NCI-H2107 treated with DMSO at 0.1 percent for 48 hours (cell line): ENCODE results near the gene CD1B.
"Not testable (repeated sequence)": the region's sequence is repeated elsewhere in the genome, so short reads cannot be mapped to it uniquely, and the experiment has no call there.

ENCODE experiments used
- DNase-seq: peaks from one replicate; lab custom pipeline; 2025; ENCODE audit not compliant: unreplicated experiment; lab: John Stamatoyannopoulos, UW

The CD1B gene

DNA sequence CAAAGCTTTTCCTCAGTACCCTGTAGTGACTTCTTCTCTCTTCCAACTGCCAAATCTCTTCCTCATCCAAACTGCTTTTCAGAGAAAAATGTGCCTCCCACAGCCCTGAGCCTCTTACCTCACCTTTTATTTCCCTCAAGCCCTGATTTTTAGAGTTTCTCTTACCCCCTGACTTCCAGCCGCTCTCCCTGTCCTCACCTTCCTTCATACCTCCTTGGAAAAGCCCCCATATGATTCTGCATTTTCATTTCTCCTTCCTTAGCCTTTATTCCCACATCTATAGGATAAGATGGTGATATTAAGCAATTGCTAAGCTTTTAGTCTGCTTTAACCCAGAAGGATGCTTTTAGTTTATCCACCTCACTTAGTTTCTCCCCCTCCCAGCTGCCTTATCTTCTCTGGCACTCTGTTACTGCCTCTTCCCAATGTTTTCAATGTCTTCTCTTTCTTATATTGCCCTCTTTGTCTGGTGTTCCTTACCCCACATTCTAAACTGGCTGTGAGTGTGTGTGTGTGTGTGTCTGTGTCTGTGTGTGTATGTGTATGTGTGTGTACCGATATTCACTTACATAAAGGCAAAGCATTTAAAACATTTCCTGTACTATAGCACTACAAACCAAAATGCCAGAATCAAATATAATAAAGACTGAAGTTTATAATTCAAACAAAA is at the start of gene CD1B:
Gene CD1B, minus strand, starts transcription at position 51 of the 670 bp plus-strand sequence. CDS start 108 bp downstream, outside the sequence.
- no peak for DNase-seq

DNA sequence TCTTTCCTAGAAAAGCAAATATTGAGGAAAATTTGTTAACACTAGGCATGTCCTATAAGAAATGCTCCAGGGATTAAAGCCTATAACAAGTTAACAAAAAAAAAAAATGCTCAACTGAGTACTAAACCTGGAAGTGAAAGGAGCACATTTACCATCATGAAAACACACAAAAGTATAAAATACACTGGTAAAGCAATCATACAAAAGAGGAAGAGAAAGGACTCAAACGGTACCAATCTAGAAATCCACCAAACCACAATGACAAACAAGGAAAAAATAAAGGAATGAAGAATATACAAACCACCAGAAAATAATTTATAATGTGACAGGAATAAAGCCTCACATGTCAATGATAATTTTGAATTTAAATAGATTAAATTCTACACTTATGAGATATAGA is 43.5 kb upstream of the CD1B start:
- DNase-seq = no peak

DNA sequence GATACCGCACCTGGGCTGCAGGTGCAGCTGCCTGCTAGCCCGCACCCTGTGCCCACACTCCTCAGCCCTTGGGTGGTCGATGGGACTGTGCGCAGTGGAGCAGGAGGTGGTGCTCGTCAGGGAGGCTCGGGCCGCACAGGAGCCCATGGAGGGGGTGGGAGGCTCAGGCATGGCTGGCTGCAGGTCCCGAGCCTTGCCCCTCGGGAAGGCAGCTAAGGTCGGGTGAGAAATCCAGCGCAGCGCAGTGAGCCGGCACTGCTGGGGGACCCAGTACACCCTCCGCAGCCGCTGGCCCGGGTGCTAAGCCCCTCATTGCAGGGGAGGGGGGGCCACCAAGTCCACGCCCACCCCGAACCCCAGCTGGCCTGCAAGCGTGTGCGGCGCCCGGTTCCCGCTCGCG is 42.8 kb upstream of the CD1B start:
- DNase-seq = not testable (repeated sequence)

DNA sequence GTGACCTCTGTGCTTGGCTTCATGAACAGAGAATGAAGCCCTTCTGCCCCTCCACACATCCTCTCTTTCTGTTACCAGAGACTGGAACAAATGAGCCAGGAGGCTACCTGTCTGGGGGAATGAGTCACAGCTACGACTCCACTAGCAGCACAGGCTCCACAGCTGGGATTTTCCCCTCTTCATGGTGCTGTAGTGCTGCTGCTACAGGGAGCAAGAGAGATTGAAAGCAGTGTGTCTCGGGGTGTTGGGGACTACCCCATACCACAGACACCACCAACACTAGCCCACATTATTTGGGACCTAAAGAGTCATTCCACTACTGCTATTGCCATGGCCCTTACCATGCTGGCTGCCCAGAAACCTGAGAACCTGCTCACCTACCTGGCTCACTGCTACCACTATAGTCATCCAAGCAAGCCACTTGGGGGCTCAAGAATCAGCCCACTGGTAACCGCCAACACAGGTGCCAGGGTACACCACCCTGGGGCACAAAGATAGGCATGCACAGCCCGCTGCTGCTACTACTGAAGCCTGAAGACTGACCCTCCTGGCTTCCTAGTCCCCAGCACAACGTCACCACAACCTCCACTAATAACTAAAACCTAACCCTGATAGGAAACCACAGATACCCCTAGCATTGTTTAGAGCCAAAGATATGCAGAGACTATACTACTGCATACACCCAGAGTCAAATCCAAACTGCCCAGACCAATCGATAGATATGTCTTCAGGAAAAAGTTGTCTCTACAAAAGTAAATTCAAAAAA is 40.0 kb upstream of the CD1B start:
- DNase-seq = no peak

DNA sequence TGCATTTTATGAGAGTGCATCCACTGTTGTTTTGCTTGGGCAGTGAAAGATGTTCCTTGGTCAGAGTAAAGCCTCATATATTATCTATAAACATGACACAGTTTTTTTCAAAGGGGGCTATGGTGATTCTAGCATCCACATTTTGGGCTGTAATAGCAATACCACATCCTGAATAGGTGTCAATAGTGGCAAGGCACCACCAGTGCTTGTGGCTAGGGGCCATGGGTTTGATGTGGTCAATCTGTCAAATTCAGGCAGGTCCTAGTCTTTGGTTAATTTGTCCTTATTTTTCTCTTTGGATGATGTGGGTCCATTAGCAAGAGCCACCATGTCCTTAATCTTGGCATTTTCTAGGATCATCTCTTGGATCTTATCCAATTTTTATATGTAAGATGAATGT is 35.5 kb upstream of the CD1B start:
- DNase-seq = no peak

DNA sequence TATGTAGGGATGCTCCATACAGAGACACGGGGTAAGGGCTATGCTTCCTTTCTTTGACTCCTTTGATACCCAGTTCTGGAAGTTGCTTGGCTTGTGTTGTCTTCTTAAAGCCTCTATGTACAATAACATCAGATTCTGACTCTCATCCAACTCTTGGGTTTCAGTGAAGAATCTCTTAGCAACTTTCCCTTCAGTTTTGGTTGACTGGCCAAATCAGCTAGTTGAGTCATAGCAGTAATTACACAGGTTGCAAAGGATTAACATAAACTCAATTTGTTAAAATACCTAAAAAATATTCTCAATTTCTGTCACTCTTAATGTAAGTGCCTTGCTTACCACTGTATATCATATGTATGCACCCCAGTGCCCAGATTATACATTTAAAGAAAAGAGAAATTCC is 31.6 kb upstream of the CD1B start:
- no peak for DNase-seq

DNA sequence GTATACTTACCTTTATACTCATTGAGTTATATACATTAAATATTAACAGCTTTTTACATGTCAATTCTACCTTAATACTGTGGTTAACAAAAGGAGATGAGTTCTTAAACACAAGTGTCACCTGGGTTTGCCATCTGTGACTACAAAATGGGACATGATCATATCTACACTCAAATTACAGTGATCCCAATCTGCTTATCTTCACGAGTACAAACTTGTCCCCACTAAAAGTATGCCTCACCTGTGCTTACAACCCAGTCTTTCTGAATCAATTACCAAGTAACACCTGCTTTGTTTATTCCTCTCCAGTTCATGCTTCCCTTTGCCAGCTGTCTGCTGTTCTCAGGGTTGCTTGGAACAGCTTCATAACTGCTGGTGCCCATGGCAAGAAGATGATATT is 31.2 kb upstream of the CD1B start:
- DNase-seq = no peak

DNA sequence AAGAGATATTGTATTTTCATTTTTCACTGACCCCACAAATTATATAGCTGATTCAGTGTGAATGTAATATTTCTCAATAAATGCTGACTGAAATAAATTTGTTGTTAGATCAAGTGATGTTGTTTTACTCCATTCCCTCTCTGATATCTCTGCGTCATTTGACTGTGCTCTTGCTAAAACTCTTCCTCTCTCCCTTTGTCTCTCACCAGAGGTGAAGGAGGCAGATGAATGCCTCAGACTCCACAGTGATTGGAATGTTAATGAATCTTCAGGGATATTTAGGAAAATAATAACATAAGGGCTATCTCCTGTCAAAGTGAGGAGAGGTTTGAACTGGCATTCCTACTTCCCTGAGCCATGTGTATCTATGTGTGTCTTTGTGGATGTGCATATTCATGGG is 26.1 kb upstream of the CD1B start:
- no peak for DNase-seq

DNA sequence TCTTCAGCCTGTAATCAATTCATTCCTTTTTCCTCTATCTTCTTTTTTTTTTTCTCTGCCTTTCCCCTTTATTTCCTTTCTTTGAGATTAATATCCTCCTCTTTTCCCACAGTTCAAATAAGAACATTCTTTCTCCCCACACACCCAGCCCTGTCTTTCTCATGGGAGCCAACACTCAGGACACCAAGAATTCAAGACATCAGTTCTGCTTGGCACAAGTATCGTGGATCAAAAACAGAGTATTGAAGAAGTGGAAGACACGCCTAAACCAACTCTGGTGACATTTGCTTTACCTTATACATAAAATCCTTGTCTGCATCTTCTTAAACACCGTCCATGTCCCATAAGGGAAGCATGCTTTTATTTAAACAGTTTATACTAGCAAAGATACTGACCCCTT is 25.3 kb upstream of the CD1B start:
- no peak for DNase-seq

DNA sequence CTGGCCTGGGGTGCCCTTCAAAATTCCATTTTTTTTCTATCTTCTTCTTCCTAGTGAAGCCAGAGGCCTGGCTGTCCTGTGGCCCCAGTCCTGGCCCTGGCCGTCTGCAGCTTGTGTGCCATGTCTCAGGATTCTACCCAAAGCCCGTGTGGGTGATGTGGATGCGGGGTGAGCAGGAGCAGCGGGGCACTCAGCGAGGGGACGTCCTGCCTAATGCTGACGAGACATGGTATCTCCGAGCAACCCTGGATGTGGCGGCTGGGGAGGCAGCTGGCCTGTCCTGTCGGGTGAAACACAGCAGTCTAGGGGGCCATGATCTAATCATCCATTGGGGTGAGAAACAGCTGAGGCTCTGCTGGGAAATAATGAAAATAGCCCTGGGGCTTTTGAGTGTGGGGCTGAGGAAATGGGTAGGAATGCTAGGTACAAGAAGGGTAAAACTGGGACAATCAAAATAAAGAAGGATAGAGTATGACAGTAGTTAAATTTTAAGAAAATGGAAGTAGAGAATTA is 24.5 kb upstream of the CD1B start:
- DNase-seq = no peak

DNA sequence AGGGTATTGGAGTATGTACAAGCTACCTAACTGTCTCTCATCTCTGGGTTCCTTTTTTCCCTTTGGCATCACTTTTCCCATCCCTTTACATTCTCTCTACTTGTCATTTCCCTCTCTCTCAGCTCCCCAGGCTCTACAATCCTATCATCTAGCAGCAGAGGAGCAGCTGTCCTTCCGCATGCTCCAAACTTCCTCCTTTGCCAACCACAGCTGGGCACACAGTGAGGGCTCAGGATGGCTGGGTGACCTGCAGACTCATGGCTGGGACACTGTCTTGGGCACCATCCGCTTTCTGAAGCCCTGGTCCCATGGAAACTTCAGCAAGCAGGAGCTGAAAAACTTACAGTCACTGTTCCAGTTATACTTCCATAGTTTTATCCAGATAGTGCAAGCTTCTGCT is 22.9 kb upstream of the CD1B start:
- no peak for DNase-seq

DNA sequence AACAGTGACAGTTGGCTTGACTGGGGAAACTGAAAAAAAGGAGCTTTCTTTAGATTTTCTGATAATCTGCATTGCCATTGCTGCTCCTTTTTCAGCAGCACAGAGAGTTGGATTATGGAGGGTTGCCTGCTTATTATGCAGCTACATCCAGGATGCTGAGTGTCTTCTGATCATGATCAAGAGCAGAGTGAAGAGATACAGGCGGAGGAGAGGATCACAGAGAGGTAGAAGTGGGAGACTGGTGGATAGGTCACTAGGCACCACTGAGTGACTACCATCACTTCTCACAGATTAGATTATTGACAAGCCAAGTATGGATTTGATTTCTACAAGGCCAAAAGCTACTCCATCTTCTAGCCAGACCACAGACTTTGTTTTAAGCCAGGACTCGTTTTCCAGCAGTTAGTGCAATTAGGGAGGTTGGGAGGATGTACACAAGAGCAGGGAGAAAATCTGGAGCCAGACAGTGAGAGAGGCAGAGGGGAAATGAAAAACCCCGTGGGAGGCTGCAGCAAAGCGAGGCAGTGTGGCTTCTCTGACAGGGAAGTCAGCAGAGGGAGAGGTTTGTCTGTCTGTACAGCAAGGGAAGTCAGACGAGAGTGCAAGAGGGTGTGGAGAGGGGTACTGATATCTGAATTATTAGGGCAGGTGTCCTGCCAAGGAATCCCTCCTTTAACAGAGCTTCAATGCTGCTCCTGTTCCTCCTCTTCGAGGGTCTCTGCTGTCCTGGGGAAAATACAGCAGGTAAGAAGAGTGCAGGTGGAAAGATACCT is 22.2 kb upstream of the CD1B start, which contains the start of gene CD1E:
Gene CD1E, plus strand, starts transcription at position 592 of the 773 bp plus-strand sequence. Its CDS starts 95 bp downstream, at position 687.
- no peak for DNase-seq

DNA sequence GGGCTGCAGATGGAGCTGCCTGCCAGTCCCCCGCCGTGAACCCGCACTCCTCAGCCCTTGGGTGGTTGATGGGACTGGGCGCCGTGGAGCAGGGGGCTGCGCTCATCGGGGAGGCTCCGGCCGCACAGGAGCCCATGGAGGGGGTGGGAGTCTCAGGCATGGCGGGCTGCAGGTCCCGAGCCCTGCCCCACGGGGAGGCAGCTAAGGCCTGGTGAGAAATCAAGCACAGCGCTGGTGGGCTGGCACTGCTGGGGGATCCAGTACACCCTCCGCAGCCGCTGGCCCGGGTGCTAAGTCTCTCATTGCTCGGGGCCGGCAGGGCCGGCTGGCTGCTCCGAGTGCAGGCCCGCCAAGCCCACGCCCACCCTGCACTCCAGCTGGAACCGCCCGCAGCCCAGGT is 17.6 kb upstream of the CD1B start:
- DNase-seq = not testable (repeated sequence)

DNA sequence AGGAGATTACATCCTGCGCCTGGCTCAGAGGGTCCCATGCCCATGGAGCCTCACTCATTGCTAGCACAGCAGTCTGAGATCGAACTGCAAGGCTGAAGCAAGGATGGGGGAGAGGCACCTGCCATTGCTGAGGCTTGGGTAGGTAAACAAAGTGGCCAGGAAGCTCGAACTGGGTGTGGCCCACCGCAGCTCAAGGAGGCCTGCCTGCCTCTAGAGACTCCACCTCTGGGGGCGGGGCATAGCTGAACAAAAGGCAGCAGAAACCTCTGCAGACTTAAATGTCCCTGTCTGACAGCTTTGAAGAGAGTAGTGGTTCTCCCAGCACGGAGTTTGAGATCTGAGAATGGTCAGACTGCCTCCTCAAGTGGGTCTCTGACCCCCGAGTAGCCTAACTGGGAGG is 5.1 kb upstream of the CD1B start:
- not testable (repeated sequence) for DNase-seq

DNA sequence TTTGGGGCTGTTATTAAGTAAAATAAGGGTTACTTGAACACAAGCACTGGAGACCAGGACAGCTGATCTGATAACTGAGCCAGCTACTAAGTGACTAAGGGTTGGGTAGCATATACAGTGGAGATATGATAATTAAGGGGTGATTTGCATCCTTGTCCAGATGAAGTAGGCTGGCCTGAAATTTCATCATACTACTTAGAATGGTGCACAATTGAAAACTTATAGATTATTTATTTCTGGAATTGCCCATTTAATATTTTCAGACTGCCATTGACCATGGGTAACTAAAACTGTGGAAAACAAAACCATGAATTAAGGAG is 3.8 kb upstream of the CD1B start:
- DNase-seq = no peak

DNA sequence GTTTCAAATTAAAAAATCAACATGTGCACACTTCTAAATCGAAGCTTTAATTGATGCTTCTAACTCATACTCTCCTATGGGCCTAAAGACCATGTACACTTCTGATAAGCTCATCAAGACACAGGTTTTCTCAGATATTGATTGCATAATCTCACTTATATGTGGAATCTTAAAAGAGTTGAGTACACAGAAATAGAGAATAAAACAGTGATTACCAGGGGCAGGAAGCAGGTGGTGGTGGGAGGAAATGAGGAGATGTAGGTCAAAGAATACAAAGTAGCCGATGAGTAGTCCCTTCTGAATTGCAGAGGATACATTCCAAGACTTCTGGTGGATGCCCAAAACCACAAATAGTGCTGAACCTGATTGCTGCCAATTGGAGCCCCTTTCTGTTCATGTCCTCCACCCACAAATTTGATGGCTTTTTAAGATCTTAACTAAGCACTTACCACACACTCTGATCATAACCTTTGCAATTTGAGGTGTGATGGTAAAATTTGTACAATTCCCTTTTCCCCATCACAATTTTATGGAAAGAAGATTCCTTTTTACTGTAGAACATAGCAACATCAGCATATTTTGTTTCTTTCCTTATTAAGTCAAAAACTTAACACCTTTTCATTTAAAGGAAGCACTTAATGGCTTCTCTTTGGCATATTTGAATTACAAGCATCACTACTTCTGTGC is 3.3 kb upstream of the CD1B start:
- DNase-seq = no peak

DNA sequence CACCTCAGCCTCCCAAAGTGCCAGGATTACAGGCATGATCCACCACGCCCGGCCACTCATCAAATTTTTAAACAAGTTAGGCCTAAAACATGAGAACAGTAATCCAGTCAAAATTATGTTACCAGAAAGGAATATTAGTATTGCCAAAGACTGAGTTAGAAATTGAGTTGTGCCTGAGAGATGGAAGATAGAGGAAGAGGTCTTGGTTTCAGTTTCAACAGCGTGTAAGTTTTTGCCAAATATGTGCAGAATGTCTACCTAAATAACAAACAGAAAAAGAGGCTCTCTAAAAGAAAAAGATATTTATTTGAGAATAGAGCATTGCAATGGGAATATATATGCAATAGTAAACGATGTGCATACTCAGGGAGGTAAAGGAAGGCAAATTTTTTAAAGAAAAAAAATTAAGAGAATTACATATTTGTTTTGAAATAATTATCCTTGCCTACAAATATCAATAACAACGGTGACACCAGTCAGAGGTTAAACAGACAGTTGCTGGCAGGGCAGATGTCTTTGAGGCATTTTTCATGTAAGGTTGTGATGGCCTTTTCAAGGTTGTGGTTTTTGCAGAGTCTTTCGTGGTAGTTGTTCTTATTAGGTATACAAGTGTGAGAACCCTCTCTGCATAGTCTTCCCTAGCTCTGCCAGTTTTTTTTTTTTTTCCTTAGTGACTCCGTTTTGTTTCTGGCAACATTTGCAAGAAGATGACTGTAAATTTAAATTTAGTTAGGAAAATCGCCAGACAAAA is 2.2 kb upstream of the CD1B start:
- DNase-seq = no peak

DNA sequence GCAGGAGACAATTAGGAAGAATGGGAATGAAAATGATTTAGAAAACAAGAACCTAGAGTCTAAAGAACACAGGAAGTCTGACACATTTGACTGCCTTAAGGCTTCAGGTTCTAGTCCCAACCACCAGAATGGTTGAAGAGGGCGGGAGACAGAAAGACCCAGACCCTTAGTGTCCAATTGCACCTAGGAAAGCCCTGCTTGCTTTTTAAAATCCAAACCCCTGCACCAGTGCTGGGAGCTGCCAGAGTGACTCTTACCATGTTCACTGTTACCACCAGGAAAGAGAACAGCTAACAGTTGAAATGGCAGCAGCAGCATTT is 265 bp downstream of the CD1B start:
- no peak for DNase-seq

DNA sequence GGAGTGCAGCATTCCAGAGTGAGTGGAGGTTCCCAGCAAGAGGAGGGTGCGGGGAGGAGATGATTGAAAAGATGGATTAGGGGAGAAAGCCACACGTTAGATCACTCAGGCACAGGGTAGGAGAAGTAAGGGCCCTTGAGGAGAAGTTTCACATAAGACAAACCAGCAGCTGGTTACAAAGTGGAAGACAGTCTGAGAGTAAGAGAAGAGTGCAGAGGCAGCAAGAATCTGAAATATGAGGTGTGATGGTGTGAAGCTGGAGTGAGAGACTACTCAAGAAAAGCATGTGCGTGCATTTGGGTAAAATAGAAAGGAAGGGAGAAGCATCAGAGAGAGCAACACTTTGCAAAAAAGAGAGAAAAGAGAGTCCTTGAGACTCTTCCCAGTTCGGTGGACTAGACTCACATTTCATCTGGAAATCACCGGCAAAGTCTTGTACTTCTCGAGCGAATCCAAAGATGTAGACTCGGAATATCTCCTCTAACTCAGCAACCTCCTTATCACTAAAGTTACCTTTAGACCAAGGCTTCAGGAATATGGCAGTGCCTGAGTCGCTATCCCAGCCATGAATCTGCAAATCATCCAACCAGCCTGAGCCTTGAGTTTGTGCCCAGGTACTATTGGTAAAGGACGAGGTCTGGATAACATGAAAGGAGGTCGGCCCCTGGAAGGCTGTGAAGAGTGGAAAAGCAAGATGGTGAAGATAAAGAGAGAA is 783 bp downstream of the CD1B start:
- DNase-seq = no peak

DNA sequence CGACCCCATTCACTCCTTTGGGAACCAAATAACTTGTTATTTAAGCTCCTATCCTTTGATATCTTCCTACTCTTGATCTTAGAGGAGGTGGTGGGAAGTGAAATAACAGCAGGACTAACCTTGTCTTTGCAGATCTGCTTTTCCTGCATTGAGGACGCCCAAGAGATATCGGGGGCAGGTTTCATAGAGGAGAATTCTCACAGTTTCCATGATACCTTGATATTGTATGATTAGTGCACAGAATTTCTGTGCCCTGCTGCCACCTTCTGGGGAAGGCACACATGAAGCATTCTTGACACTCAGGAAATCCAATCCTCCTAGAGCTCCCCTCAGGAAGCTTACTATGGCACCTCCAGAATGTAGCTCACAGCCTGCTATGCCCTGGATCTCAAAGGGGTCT is 1.6 kb downstream of the CD1B start:
- DNase-seq = no peak
